Measurements from ENCODE around the gene C1orf122. TPM values are rescaled to one million over a fixed set of nuclear protein-coding genes. Genes with fewer than 3 reads are reported as not detected.

C1orf122 gene
- total and polyA plus RNA-seq, 2 of the 13 experiments (the other 11 are each of a cell fraction or from before 2014, with no cell fraction given) = 18.7 to 40.6 TPM

- TF ChIP-seq, protein P1, sequence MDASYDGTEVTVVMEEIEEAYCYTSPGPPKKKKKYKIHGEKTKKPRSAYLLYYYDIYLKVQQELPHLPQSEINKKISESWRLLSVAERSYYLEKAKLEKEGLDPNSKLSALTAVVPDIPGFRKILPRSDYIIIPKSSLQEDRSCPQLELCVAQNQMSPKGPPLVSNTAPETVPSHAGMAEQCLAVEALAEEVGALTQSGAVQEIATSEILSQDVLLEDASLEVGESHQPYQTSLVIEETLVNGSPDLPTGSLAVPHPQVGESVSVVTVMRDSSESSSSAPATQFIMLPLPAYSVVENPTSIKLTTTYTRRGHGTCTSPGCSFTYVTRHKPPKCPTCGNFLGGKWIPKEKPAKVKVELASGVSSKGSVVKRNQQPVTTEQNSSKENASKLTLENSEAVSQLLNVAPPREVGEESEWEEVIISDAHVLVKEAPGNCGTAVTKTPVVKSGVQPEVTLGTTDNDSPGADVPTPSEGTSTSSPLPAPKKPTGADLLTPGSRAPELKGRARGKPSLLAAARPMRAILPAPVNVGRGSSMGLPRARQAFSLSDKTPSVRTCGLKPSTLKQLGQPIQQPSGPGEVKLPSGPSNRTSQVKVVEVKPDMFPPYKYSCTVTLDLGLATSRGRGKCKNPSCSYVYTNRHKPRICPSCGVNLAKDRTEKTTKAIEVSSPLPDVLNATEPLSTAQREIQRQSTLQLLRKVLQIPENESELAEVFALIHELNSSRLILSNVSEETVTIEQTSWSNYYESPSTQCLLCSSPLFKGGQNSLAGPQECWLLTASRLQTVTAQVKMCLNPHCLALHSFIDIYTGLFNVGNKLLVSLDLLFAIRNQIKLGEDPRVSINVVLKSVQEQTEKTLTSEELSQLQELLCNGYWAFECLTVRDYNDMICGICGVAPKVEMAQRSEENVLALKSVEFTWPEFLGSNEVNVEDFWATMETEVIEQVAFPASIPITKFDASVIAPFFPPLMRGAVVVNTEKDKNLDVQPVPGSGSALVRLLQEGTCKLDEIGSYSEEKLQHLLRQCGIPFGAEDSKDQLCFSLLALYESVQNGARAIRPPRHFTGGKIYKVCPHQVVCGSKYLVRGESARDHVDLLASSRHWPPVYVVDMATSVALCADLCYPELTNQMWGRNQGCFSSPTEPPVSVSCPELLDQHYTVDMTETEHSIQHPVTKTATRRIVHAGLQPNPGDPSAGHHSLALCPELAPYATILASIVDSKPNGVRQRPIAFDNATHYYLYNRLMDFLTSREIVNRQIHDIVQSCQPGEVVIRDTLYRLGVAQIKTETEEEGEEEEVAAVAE (CRISPR knock-in tag; IDR thresholded peaks at IDR 0.05; ENCODE audit: borderline replicate concordance) = peak; percentile 97
- TF ChIP-seq PITX1 (CRISPR knock-in tag; IDR thresholded peaks at IDR 0.05) = peak; percentile 94
- TF ChIP-seq RELA (CRISPR knock-in tag; IDR thresholded peaks at IDR 0.05) = peak; percentile 97
- TF ChIP-seq AGO2 (optimal IDR thresholded peaks at IDR 0.05; ENCODE audit: low read depth, low read length) = no peak
- TF ChIP-seq ZNF747 (CRISPR knock-in tag; IDR thresholded peaks at IDR 0.05; ENCODE audit: borderline replicate concordance) = peak; percentile 95
- TF ChIP-seq ETS1 (CRISPR knock-in tag; IDR thresholded peaks at IDR 0.05) = peak; percentile 99
- TF ChIP-seq ZBTB2 (CRISPR knock-in tag; IDR thresholded peaks at IDR 0.05; ENCODE audit: low read depth) = peak; percentile 88
- peak; percentile 93; the same call in 1 of the 2 replicates for TF ChIP-seq MZF1 (CRISPR knock-in tag; IDR thresholded peaks at IDR 0.05; ENCODE audit: borderline replicate concordance)
- TF ChIP-seq, protein P2, sequence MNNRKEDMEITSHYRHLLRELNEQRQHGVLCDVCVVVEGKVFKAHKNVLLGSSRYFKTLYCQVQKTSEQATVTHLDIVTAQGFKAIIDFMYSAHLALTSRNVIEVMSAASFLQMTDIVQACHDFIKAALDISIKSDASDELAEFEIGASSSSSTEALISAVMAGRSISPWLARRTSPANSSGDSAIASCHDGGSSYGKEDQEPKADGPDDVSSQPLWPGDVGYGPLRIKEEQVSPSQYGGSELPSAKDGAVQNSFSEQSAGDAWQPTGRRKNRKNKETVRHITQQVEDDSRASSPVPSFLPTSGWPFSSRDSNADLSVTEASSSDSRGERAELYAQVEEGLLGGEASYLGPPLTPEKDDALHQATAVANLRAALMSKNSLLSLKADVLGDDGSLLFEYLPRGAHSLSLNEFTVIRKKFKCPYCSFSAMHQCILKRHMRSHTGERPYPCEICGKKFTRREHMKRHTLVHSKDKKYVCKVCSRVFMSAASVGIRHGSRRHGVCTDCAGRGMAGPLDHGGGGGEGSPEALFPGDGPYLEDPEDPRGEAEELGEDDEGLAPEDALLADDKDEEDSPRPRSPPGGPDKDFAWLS (CRISPR knock-in tag; IDR thresholded peaks at IDR 0.05; ENCODE audit: borderline replicate concordance) = no peak
- peak; percentile 91 for TF ChIP-seq ZNF549 (CRISPR knock-in tag; IDR thresholded peaks at IDR 0.05)
- no peak; the same call in 1 of the 2 replicates for TF ChIP-seq DMTF1 (CRISPR knock-in tag; IDR thresholded peaks at IDR 0.05)
- peak; percentile 92 for TF ChIP-seq ZNF605 (CRISPR knock-in tag; IDR thresholded peaks at IDR 0.05)
- TF ChIP-seq, protein P3, sequence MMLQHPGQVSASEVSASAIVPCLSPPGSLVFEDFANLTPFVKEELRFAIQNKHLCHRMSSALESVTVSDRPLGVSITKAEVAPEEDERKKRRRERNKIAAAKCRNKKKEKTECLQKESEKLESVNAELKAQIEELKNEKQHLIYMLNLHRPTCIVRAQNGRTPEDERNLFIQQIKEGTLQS (CRISPR knock-in tag; IDR thresholded peaks at IDR 0.05) = peak; percentile 98
- peak; percentile 93 for TF ChIP-seq ZNF317 (CRISPR knock-in tag; IDR thresholded peaks at IDR 0.05)
- TF ChIP-seq NCOA5 (CRISPR knock-in tag; IDR thresholded peaks at IDR 0.05) = peak; percentile 96; the same call in 1 of the 2 replicates
- peak; percentile 95 for TF ChIP-seq ZBTB38 (CRISPR knock-in tag; IDR thresholded peaks at IDR 0.05)
- TF ChIP-seq, protein P4, sequence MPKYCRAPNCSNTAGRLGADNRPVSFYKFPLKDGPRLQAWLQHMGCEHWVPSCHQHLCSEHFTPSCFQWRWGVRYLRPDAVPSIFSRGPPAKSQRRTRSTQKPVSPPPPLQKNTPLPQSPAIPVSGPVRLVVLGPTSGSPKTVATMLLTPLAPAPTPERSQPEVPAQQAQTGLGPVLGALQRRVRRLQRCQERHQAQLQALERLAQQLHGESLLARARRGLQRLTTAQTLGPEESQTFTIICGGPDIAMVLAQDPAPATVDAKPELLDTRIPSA (CRISPR knock-in tag; IDR thresholded peaks at IDR 0.05; ENCODE audit: borderline replicate concordance) = 0 out of 2 replicates have a peak, but pooled peaks have one; percentile 82
Observed at GRCh38 chr1:37764414-37764825, 43.2 kb upstream of the C1orf122 start (continued).
